NCI-H1092 (cell line): Measurements from ENCODE around the gene CEP128.

Experiments used
- DNase-seq: peaks from one replicate; lab custom pipeline; 2025; lab: John Stamatoyannopoulos, UW

CEP128 gene

GRCh38 chr14:80475074-80475473, 466.5 kb downstream of the CEP128 start:
- no peak for DNase-seq

- DNase-seq: no peak
Measured at GRCh38 chr14:80468331-80469122, 473.0 kb downstream of the CEP128 start.

GRCh38 chr14:80465546-80466220, 475.9 kb downstream of the CEP128 start:
- DNase-seq: peak; percentile 19

- DNase-seq: no peak
Measured at GRCh38 chr14:80464531-80465149, 476.9 kb downstream of the CEP128 start.

GRCh38 chr14:80456209-80456608, 485.3 kb downstream of the CEP128 start:
- DNase-seq: no peak

GRCh38 chr14:80455031-80455430, 486.5 kb downstream of the CEP128 start:
- no peak for DNase-seq

GRCh38 chr14:80448267-80448666, 493.3 kb downstream of the CEP128 start:
- DNase-seq: no peak

- no peak for DNase-seq
Measured at GRCh38 chr14:80447392-80447791, 494.1 kb downstream of the CEP128 start.
